Suprapubic skin (tissue), 3 donors: ENCODE results near the gene ASTN2.

ENCODE experiments used
- CTCF ChIP-seq, 2 donors: fragments of 200-600 bp in 1 of 2; fragments of 450-650 bp in 1 of 2; sonication (generic) in 1 of 2; IDR thresholded peaks; one replicate each; pipeline ENCODE4 v1.5.1; 2016 to 2019; ENCODE audit warnings: antibody characterized with exemption in 2 of 2, mild to moderate bottlenecking in 1 of 2, moderate library complexity in 1 of 2
- POLR2AphosphoS5 ChIP-seq, 3 donors: sonication (generic); formaldehyde crosslinking; IDR thresholded peaks; one replicate each; pipeline ENCODE4 v1.6.1; 2017; ENCODE audit warnings: antibody characterized with exemption in 3 of 3

GRCh38 chr9:116873937-116874914 lies 540.6 kb downstream of the ASTN2 start:
- no peak for TF ChIP-seq POLR2AphosphoS5 (IDR thresholded peaks at IDR 0.05)
- no peak for TF ChIP-seq CTCF (IDR thresholded peaks at IDR 0.05)
